NK-92 (cell line): Measurements from ENCODE around the gene NDFIP1.
"Not testable (repeated sequence)": the region's sequence is repeated elsewhere in the genome, so short reads cannot be mapped to it uniquely, and the experiment has no call there.

ENCODE experiments used
- DNase-seq: peaks from one replicate; lab custom pipeline; 2025; ENCODE audit not compliant: unreplicated experiment; lab: John Stamatoyannopoulos, UW

NDFIP1 gene

GRCh38 chr5:142151436-142152383 lies 43.1 kb downstream of the NDFIP1 start:
- DNase-seq: no peak

GRCh38 chr5:142152384-142152732 lies 43.8 kb downstream of the NDFIP1 start:
- no peak for DNase-seq

- DNase-seq: no peak
Measured at GRCh38 chr5:142153674-142154448, 45.3 kb downstream of the NDFIP1 start.

- not testable (repeated sequence) for DNase-seq
Measured at GRCh38 chr5:142154449-142154841, 45.9 kb downstream of the NDFIP1 start.

- no peak for DNase-seq
Measured at GRCh38 chr5:142156839-142157463, 48.4 kb downstream of the NDFIP1 start.

GRCh38 chr5:142159354-142159753 lies 50.8 kb downstream of the NDFIP1 start:
- no peak for DNase-seq

- no peak for DNase-seq
Measured at GRCh38 chr5:142164315-142164714, 55.7 kb downstream of the NDFIP1 start.

GRCh38 chr5:142166754-142167153 lies 58.2 kb downstream of the NDFIP1 start:
- no peak for DNase-seq

- DNase-seq: no peak
Measured at GRCh38 chr5:142167458-142167857, 58.9 kb downstream of the NDFIP1 start.

GRCh38 chr5:142168365-142168764 lies 59.8 kb downstream of the NDFIP1 start:
- no peak for DNase-seq

- DNase-seq: no peak
Measured at GRCh38 chr5:142170254-142170953, 61.8 kb downstream of the NDFIP1 start.

GRCh38 chr5:142171270-142171669 lies 62.7 kb downstream of the NDFIP1 start:
- no peak for DNase-seq

GRCh38 chr5:142175039-142175438 lies 66.5 kb downstream of the NDFIP1 start:
- no peak for DNase-seq

- no peak for DNase-seq
Measured at GRCh38 chr5:142175461-142176142, 67.0 kb downstream of the NDFIP1 start.

GRCh38 chr5:142176255-142176654 lies 67.7 kb downstream of the NDFIP1 start:
- DNase-seq: no peak

GRCh38 chr5:142178651-142179050 lies 70.1 kb downstream of the NDFIP1 start:
- no peak for DNase-seq

GRCh38 chr5:142179776-142180387 lies 71.3 kb downstream of the NDFIP1 start:
- no peak for DNase-seq

GRCh38 chr5:142181096-142181495 lies 72.5 kb downstream of the NDFIP1 start:
- DNase-seq: no peak

- DNase-seq: no peak
Measured at GRCh38 chr5:142181547-142182163, 73.1 kb downstream of the NDFIP1 start.

- DNase-seq: no peak
Measured at GRCh38 chr5:142182840-142183239, 74.3 kb downstream of the NDFIP1 start.
